Lung (tissue), 13 donors: ENCODE results near the gene CNFN. TPM values are rescaled to one million over a fixed set of nuclear protein-coding genes. Genes with fewer than 3 reads are reported as not detected.
"Not testable (repeated sequence)": the region's sequence is repeated elsewhere in the genome, so short reads cannot be mapped to it uniquely, and the experiment has no call there.

ENCODE experiments used
- ATAC-seq: fragments of 200-7000 bp; cut with Tn5 transposase; one replicate; pipeline ENCODE4 v1.9.1; 2020; ENCODE audit warnings: moderate number of reproducible peaks; ENCODE audit not compliant: insufficient read depth, low FRiP score
- DNase-seq, 3 donors: peaks; one replicate each; pipeline ENCODE4 v3.0.0-alpha.2; 2013 to 2017
- H3K27ac ChIP-seq, 2 donors: one replicate each; pipeline ENCODE4 v1.5.1; 2013; ENCODE audit warnings: mild to moderate bottlenecking in 2 of 2, moderate library complexity in 2 of 2, control low read depth in 1 of 2, inconsistent platforms in 1 of 2, low read depth in 1 of 2, low read length in 1 of 2
- H3K27me3 ChIP-seq, 3 donors: one replicate each; pipeline ENCODE4 v1.5.1; 2013; ENCODE audit warnings: low read length in 2 of 3; ENCODE audit not compliant: control insufficient read depth in 3 of 3, insufficient read depth in 3 of 3
- H3K36me3 ChIP-seq, 4 donors: one replicate each; pipeline ENCODE4 v1.5.1; 2013; ENCODE audit warnings: low read length in 4 of 4, mild to moderate bottlenecking in 1 of 4, moderate library complexity in 1 of 4; ENCODE audit not compliant: control insufficient read depth in 4 of 4, insufficient read depth in 4 of 4
- H3K4me1 ChIP-seq, 5 donors: one replicate each; pipeline ENCODE4 v1.5.1; 2013; ENCODE audit warnings: low read length in 5 of 5, mild to moderate bottlenecking in 2 of 5, moderate library complexity in 1 of 5; ENCODE audit not compliant: control insufficient read depth in 5 of 5, insufficient read depth in 5 of 5
- H3K4me3 ChIP-seq: one replicate; pipeline ENCODE4 v1.5.1; 2013; ENCODE audit warnings: mild to moderate bottlenecking, control low read depth, moderate library complexity
- H3K9ac ChIP-seq, 2 donors: one replicate each; pipeline ENCODE4 v1.5.1; 2013; ENCODE audit warnings: low read length in 2 of 2, control low read depth in 1 of 2; ENCODE audit not compliant: insufficient read depth in 1 of 2
- H3K9me3 ChIP-seq, 4 donors: one replicate each; pipeline ENCODE4 v1.5.1; 2013; ENCODE audit warnings: low read length in 3 of 4, mild to moderate bottlenecking in 1 of 4, moderate library complexity in 1 of 4; ENCODE audit not compliant: control insufficient read depth in 4 of 4, insufficient read depth in 3 of 4
- WGBS, 2 donors: extraction: QIAGEN DNeasy Blood & Tissue Kit; methylation state at CpG; one replicate each; pipeline ENCODE4 v1.1.7; 2013; 5-methylcytosine and 5-hydroxymethylcytosine counted together
- polyA plus RNA-seq, 2 donors: library from polyadenylated mRNA; stranded (reverse); fragments of 200-250 nt; gene quantifications; one replicate each; pipeline ENCODE4 v1.2.1, GENCODE V29; 2013
- small RNA-seq: library from RNA; depleted of rRNA; stranded (forward); fragments of <200 nt; gene quantifications from one replicate; pipeline ENCODE3, GENCODE V24; 2014; ENCODE audit warnings: low replicate concordance
- total RNA-seq, 2 donors: library from RNA; depleted of rRNA in 1 of 2; stranded (reverse); fragments of >200 nt in 1 of 2; gene quantifications; one replicate each; pipeline ENCODE4 v1.2.1, GENCODE V29; 2014 to 2021
- TF ChIP-seq, protein P1 (sequence below): IDR thresholded peaks from 2 replicates; pipeline ENCODE4 v1.5.1; 2012; ENCODE audit warnings: mild to moderate bottlenecking; ENCODE audit errors: control extremely low read depth, extremely low read depth
- donor health status: control.
- donor health status: control.
- donor health status: Bipolar disorder and iron deficiency.
- donor health status: healthy.
- donor health status: DM: yes; HTN: yes; CAD: no.

Gene CNFN
- total and polyA plus RNA-seq, 4 donors = 1.0 to 4.1 (median 2.2) TPM; not detected in 1

DNA sequence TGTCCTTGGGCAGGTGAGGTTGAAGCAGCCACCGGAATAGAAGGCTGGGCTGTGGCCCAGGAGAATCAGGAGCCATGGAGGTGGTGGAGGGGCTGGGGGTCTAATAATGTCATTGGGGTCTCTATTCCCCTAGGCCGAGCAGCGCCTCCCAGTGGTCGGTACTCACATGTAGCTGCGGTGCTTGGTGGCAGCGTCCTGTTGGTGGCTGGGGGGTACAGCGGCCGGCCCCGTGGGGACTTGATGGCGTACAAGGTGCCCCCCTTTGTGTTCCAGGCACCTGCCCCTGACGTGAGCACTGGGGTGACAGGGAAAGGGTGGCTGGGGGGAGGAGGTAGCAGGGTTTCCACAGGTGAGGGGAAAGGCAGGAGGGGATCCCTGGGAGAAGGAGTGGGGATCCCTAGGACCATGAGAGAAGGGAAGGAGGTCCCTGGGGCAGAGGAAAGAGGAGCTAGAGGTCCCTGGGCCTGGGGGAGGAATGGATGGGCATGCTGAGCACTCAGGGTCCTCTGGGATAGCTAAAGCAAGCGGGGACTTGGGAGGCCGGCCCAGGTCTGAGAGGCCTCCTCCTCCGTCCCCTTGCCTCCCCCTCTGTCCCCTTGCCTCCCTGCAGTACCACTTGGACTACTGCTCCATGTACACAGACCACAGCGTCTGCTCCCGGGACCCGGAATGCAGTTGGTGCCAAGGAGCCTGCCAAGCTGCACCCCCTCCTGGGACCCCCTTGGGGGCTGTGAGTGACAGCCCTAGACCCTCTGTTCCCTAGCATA, 46.6 kb downstream of the CNFN start:
- no peak overlapping the region for H3K9ac ChIP-seq
- H3K27ac ChIP-seq = no peak overlapping the region
- WGBS, 2 donors = 93 to 95% methylated on average over 17 of the region's 17 CpGs
- no peak for DNase-seq
- no peaks in the 10 kb centered on the region for H3K9me3 ChIP-seq
- TF ChIP-seq, protein P1, sequence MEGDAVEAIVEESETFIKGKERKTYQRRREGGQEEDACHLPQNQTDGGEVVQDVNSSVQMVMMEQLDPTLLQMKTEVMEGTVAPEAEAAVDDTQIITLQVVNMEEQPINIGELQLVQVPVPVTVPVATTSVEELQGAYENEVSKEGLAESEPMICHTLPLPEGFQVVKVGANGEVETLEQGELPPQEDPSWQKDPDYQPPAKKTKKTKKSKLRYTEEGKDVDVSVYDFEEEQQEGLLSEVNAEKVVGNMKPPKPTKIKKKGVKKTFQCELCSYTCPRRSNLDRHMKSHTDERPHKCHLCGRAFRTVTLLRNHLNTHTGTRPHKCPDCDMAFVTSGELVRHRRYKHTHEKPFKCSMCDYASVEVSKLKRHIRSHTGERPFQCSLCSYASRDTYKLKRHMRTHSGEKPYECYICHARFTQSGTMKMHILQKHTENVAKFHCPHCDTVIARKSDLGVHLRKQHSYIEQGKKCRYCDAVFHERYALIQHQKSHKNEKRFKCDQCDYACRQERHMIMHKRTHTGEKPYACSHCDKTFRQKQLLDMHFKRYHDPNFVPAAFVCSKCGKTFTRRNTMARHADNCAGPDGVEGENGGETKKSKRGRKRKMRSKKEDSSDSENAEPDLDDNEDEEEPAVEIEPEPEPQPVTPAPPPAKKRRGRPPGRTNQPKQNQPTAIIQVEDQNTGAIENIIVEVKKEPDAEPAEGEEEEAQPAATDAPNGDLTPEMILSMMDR = no peak
- H3K4me3 ChIP-seq = no peak overlapping the region
- ATAC-seq = no peak
- peaks cover 0 to 18% (median 11%) of the 10 kb centered on the region in 4 donors for H3K36me3 ChIP-seq
- no peaks in the 10 kb centered on the region for H3K27me3 ChIP-seq
- no peaks in the 10 kb centered on the region for H3K4me1 ChIP-seq

DNA sequence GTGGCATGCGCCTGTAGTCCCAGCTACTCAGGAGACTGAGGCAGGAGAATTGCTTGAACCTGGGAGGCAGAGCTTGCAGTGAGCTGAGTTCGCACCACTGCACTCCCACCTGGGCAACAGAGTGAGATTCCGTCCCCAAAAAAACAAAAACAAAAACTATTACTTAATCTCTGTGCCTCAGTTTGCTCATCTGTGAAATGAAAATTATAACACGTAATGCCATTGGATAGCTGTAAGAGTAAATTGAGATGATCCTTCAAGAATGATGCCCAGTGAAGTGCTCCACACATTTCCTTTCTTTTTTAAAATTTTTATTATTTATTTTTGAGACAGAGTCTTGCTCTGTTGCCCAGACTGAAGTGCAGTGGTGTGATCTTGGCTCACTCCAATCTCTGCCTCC, 50.2 kb downstream of the CNFN start:
- not testable (repeated sequence) for H3K4me3 ChIP-seq, H3K27me3 ChIP-seq, ATAC-seq, H3K27ac ChIP-seq, H3K9me3 ChIP-seq, DNase-seq, H3K4me1 ChIP-seq, H3K9ac ChIP-seq
- peaks cover 0 to 31% (median 9%) of the 10 kb centered on the region in 4 donors for H3K36me3 ChIP-seq
- WGBS, 2 donors = 96 to 97% methylated on average over 4 of the region's 4 CpGs

DNA sequence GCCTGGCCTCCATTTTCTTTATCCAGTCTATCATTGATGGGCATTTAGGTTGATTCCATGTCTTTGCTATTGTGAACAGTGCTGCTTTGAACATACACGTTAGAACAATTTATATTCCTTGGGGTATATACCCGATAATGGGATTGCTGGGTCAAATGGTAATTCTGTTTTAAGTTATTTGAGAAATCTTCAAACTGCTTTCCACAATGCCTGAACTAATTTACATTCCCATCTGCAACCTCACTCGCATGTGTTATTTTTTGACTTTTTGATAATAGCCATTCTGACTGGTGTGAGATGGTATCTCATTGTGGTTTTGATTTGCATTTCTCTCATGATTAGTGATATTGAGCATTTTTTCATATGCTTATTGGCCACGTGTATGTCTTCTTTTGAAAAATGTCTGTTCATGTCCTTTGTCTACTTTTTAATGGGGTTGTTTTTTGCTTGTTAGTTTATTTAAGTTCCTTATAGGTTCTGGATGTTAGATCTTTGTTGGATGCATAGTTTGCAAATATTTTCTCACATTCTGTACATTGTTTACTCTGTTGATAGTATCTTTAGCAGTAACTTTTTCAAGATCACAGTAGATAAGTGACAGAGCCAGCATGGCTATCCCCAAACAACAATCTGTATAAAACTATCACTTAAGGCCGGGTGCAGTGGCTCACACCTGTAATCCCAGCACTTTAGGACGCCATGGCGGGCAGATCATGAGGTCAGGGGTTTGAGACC, 50.8 kb downstream of the CNFN start:
- H3K4me3 ChIP-seq, DNase-seq, H3K9ac ChIP-seq, ATAC-seq, H3K27ac ChIP-seq, H3K27me3 ChIP-seq, H3K4me1 ChIP-seq, H3K9me3 ChIP-seq: not testable (repeated sequence)
- 89 to 93% methylated on average over 7 of the region's 7 CpGs for WGBS, 2 donors
- H3K36me3 ChIP-seq = peaks cover 0 to 28% (median 9%) of the 10 kb centered on the region in 4 donors

Small RNA genes lying within 50 kb of the gene (small RNA-seq; reads per million reads assigned to genes)
- not detected for gene MIR8077

Other genes with a start within 250 kb of the CNFN start
- gene DEDD2, start 172.6 kb downstream of the CNFN start, total RNA-seq = 10 to 100 TPM; 34.1 to 39.4 TPM
- 10 to 100 TPM; 31.4 to 60.8 TPM for gene DEDD2, start 172.6 kb downstream of the CNFN start, polyA plus RNA-seq
- gene ZNF526, start 170.0 kb downstream of the CNFN start, total RNA-seq = 10 to 100 TPM in 1 of 2 donors, 1 to 10 TPM in 1; 5.3 to 14.4 TPM
- 1 to 10 TPM; 4.6 to 5.5 TPM for gene ZNF526, start 170.0 kb downstream of the CNFN start, polyA plus RNA-seq
- gene GSK3A, start 147.7 kb downstream of the CNFN start, total RNA-seq = 10 to 100 TPM; 23.7 to 38.8 TPM
- gene GSK3A, start 147.7 kb downstream of the CNFN start, polyA plus RNA-seq = 10 to 100 TPM; 53.7 to 54.2 TPM
- 10 to 100 TPM; 24.2 to 53.6 TPM for gene ERF, start 135.2 kb downstream of the CNFN start, total RNA-seq
- 10 to 100 TPM; 35.2 to 50.8 TPM for gene ERF, start 135.2 kb downstream of the CNFN start, polyA plus RNA-seq
- gene CIC, start 121.0 kb downstream of the CNFN start, total RNA-seq = 10 to 100 TPM; 31.2 to 84.5 TPM
- 10 to 100 TPM; 38.2 to 43.0 TPM for gene CIC, start 121.0 kb downstream of the CNFN start, polyA plus RNA-seq
- gene PRR19, start 88.2 kb downstream of the CNFN start, total RNA-seq = 1 to 10 TPM in 1 of 2 donors, under 1 TPM in 1; 0.23 to 1.0 TPM
- gene PRR19, start 88.2 kb downstream of the CNFN start, polyA plus RNA-seq = under 1 TPM; 0.63 to 0.92 TPM
- gene PAFAH1B3, start 87.7 kb downstream of the CNFN start, total RNA-seq = 10 to 100 TPM; 30.1 to 30.6 TPM
- gene PAFAH1B3, start 87.7 kb downstream of the CNFN start, polyA plus RNA-seq = 10 to 100 TPM; 27.2 to 33.0 TPM
- gene TMEM145, start 77.0 kb downstream of the CNFN start, total RNA-seq = under 1 TPM in 1 of 2 donors, not detected in 1; 0.95 TPM
- gene TMEM145, start 77.0 kb downstream of the CNFN start, polyA plus RNA-seq = under 1 TPM; 0.12 to 0.40 TPM
- 10 to 100 TPM; 14.5 to 21.7 TPM for gene MEGF8, start 64.7 kb downstream of the CNFN start, total RNA-seq
- gene MEGF8, start 64.7 kb downstream of the CNFN start, polyA plus RNA-seq = 1 to 10 TPM; 6.0 to 7.6 TPM
- 1 to 10 TPM; 4.5 TPM for gene LIPE, start 37.1 kb upstream of the CNFN start, total RNA-seq
- gene LIPE, start 37.1 kb upstream of the CNFN start, polyA plus RNA-seq = 1 to 10 TPM; 3.6 to 7.7 TPM
- 100 to 1,000 TPM in 1 of 2 donors, 10 to 100 TPM in 1; 98.9 to 154 TPM for gene CXCL17, start 52.6 kb upstream of the CNFN start, total RNA-seq
- 100 to 1,000 TPM; 289 to 688 TPM for gene CXCL17, start 52.6 kb upstream of the CNFN start, polyA plus RNA-seq
- 10 to 100 TPM in 1 of 2 donors, 1 to 10 TPM in 1; 9.4 to 11.2 TPM for gene CEACAM1, start 138.2 kb upstream of the CNFN start, total RNA-seq
- 10 to 100 TPM in 1 of 2 donors, 1 to 10 TPM in 1; 3.6 to 26.8 TPM for gene CEACAM1, start 138.2 kb upstream of the CNFN start, polyA plus RNA-seq
- 1 to 10 TPM in 1 of 2 donors, under 1 TPM in 1; 0.18 to 1.2 TPM for gene CEACAM8, start 204.6 kb upstream of the CNFN start, total RNA-seq
- gene CEACAM8, start 204.6 kb upstream of the CNFN start, polyA plus RNA-seq = under 1 TPM; 0.06 to 0.88 TPM